Activated gamma-delta T cell treated with anti-CD3 and anti-CD28 coated beads, Interleukin-2, amount 50 U/mL, for 16 hours (primary cell): ENCODE results near the gene FEZF2.

Experiments
- DNase-seq: peaks from one replicate; pipeline ENCODE4 v3.0.0-alpha.2; 2020; ENCODE audit warnings: low read depth

Gene FEZF2

GRCh38 chr3:62329971-62330370 is 43.4 kb downstream of the FEZF2 start:
- no peak for DNase-seq

GRCh38 chr3:62325896-62326295 is 47.5 kb downstream of the FEZF2 start:
- no peak for DNase-seq

- no peak for DNase-seq
Observed at GRCh38 chr3:62323241-62323640, 50.1 kb downstream of the FEZF2 start.
